Mesodermal cell (in vitro differentiated cells): Measurements from ENCODE around the gene GHSR.

ENCODE experiments used
- H3K27ac ChIP-seq: 2 replicates; pipeline ENCODE4 v1.7.0; 2013; ENCODE audit warnings: mild to moderate bottlenecking, low read depth, low read length, moderate library complexity; ENCODE audit not compliant: severe bottlenecking
- H3K36me3 ChIP-seq: 2 replicates; pipeline ENCODE4 v1.7.1; 2013; ENCODE audit warnings: mild to moderate bottlenecking, low read length, moderate library complexity; ENCODE audit not compliant: control insufficient read depth, insufficient read depth
- H3K4me1 ChIP-seq: one replicate; pipeline ENCODE4 v1.7.1; 2013; ENCODE audit warnings: mild to moderate bottlenecking, low read length; ENCODE audit not compliant: insufficient read depth, control insufficient read depth, poor library complexity, severe bottlenecking
- H3K4me3 ChIP-seq: 2 replicates; pipeline ENCODE4 v1.7.0; 2013; ENCODE audit warnings: low read length, control low read depth, mild to moderate bottlenecking; ENCODE audit not compliant: insufficient read depth, poor library complexity, severe bottlenecking; ENCODE audit errors: extremely low read depth
- H3K9me3 ChIP-seq: 2 replicates; pipeline ENCODE4 v1.7.1; 2013; ENCODE audit warnings: mild to moderate bottlenecking, low read length, moderate library complexity; ENCODE audit not compliant: control insufficient read depth
- WGBS, 2 experiments: methylation state at CpG; one replicate each; pipeline ENCODE4 v1.1.5; 2013; ENCODE audit warnings: missing lambda C conversion rate in 2 of 2; ENCODE audit not compliant: insufficient coverage in 2 of 2; 5-methylcytosine and 5-hydroxymethylcytosine counted together

Gene GHSR

DNA sequence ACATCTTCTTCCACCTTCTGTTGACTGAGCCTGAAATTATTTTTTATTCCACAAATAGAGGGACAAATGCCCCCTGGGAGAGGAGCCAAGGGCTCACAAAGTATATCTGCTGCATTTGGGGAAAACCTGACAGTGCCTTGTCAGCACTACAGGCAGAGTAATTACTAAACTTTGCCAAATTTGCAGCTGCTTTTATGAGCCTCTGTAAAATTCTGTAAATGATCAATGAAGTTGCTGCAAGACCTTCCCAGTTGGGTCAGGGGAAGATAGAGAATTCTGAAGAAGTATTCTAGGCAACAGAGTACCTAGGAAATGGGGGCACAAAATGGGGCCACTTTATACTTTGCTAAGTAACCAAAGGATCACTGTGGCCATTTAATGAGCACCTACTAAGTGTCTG, 10.5 kb downstream of the GHSR start:
- no peak overlapping the region for H3K4me3 ChIP-seq
- no peak overlapping the region for H3K27ac ChIP-seq

DNA sequence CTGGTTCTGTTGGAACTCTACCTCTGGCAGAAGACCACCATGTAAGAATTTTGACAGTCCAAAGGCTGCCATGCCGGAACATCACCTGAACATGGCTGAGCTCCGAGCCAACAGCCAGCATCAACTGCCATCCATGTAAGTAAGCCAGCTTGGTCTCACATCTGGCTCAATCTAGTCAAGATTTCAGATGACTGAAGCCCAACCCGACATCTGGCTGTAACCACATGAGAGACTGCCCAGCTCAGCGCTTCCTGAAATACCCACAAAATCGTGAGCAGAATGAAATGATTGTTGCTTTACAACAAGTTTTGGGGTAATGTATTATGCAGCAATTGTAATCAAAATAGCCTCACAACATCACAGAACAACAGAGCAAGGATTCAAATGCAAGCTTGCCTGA, 32.9 kb downstream of the GHSR start:
- Histone ChIP-seq H3K4me1 (no peaks in the 10 kb centered on the region), H3K27ac (no peak overlapping the region), H3K4me3 (no peak overlapping the region), H3K9me3 (no peaks in the 10 kb centered on the region), H3K36me3 (no peaks in the 10 kb centered on the region)
- 79 to 82% methylated on average over 3 of the region's 5 CpGs for WGBS, 2 experiments

More for the DNA sequence above, 10.5 kb downstream of the GHSR start:
- Histone ChIP-seq H3K4me1 (no peaks in the 10 kb centered on the region), H3K36me3 (no peaks in the 10 kb centered on the region), H3K9me3 (no peaks in the 10 kb centered on the region)

DNA sequence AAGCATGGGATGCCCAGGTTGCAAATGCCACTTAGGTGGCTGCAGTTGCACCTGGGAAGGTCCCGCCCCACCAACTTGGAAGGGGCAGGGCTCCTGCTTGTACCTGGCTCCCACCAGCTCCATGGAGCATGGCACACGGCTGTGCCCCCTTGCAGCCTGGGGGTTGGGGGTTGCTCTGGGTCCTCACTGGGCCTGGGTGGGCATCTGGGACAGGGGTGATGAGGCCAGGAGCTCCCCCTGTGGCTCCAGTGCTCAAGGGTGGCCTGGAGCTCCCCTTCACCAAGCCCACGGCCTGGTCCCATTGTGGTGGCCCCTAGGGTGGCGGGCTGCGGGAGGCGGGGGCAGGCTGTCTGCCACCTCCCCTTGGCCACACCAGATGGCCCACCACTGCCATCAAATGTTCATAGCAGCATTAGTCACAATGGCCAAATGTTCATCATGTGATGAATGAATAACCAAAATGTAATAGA, 36.7 kb downstream of the GHSR start:
- Histone ChIP-seq H3K4me1 (no peaks in the 10 kb centered on the region), H3K36me3 (no peaks in the 10 kb centered on the region), H3K4me3 (no peak overlapping the region), H3K9me3 (no peaks in the 10 kb centered on the region), H3K27ac (no peak overlapping the region)
- 85 to 100% methylated on average over 2 to 4 of the region's 6 CpGs for WGBS, 2 experiments

DNA sequence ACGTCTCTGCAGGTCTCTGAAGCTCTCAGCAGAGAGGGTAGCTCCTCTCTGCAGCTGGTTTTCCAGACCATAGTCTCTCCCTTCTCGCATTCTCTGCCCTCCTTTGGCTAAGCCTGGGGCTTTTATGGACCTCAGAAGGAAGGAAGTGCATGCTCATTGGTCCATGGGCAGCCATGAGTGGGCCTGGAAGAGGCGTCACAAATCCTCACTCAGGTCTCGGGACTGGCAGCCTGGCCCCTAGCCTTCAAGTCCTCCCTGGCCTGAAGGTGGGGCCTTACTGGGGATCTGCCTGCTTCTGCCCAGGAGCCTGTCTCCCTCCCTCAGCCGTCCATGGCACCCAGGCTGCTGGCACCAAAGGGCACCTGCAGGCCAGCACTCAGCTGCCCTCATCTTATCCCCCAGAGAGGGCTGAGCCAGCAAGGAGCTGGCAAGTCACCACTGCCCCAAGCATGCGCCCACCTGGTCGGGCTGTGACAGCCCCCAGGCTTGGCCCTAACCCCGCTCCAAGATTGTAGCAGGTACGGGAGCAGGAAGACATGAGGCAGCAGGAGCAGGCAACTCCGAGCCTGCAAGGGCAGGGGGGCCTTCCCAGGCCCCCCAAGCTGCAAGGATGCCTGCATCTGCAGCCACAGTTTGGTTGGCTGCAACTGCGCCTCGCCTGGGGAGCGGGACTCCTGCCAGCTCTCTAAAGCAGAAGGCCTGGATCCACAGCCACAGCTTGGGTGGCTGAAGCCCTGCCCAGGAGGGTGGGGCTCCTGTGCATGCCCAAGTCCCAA, 37.4 kb downstream of the GHSR start:
- WGBS, 2 experiments: 90 to 94% methylated on average over 12 of the region's 13 CpGs
- H3K9me3 ChIP-seq: no peaks in the 10 kb centered on the region
- no peak overlapping the region for H3K27ac ChIP-seq
- H3K4me1 ChIP-seq: no peaks in the 10 kb centered on the region
- H3K36me3 ChIP-seq: no peaks in the 10 kb centered on the region
- H3K4me3 ChIP-seq: no peak overlapping the region

DNA sequence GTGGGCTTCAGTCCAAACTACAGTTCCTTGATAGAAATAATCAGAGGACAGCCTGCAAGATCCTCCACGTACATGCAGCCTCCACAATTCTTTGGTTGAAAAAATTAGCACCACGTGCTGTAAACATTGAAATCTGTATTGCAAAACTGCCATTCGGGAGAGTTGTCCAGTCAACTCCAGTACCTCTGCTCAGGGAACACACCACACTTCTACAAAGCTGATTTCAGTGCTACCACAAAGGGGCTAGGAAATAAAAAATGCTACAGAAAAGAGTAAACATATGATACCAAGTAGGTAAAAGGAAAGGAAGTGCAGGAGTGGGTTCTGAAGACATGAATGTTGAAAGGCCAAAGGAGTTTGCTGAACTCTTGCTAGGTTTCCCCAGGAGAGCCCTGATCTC, 40.4 kb downstream of the GHSR start:
- Histone ChIP-seq H3K9me3 (no peaks in the 10 kb centered on the region), H3K4me3 (no peak overlapping the region)
- 89 to 100% methylated on average over 2 of the region's 3 CpGs for WGBS, 2 experiments

DNA sequence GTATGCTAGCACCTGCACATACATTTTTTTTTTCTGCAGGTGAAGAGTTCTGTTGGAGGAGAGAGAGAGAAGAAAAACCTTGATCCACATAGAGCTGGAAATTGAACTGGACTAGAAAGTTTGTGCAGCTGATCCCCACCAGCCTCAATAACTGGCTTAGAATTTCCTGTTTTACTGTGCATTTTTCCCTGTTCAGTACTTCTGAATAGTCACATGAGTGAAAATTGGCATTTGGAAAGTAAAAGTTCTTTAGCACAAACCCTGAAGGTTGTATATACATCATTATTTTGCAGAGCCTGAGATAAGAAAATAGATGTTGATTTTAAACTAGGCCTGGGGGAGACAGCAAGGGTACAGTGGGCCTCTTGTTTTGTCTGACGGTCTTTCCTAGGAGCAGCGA, 42.3 kb downstream of the GHSR start:
- H3K27ac ChIP-seq: no peak overlapping the region
- 100% methylated on average over 1 of the region's 2 CpGs; no CpG with 5 or more reads in 1 of the 2 experiments for WGBS, 2 experiments
- H3K9me3 ChIP-seq: no peaks in the 10 kb centered on the region
- H3K36me3 ChIP-seq: peaks cover 19% of the 10 kb centered on the region
- H3K4me1 ChIP-seq: no peaks in the 10 kb centered on the region
- H3K4me3 ChIP-seq: no peak overlapping the region

More for the DNA sequence above, 40.4 kb downstream of the GHSR start:
- Histone ChIP-seq H3K36me3 (peaks cover 2% of the 10 kb centered on the region), H3K4me1 (no peaks in the 10 kb centered on the region), H3K27ac (no peak overlapping the region)

DNA sequence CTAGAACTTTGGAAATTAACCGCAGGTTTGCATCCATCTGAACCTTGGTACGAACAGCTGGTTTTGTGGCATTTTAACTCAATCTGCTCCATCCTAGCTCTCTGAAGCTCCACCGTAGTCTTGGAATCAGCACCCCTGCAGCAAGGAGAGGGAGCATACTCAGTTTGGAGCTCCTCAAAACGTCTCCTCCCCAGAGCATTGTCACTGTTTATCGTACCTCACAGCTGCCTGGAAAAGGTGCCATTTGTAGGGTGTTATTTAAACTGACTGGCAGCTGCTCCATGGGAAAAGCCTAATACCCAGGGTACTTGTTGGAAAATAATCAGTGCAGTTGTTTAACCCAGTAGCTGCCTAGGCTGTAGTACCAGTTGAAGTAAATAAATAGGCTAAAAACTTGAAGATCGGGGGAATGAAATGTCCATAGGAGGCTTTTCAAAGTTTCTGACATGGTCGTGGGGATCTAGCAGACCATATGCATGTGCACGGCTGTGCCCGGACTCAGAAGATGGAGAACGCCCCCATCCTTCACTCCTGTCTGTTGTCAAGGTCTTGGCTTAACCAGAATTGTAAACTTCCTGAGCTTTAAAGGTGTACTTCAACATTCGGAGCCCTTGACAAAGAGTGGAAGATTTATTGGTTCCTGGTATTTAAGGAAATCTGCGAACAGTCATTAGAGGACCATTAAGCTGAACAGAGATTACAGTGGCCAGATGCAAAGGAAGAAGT, 43.9 kb downstream of the GHSR start:
- no peaks in the 10 kb centered on the region for H3K9me3 ChIP-seq
- H3K4me1 ChIP-seq: no peaks in the 10 kb centered on the region
- peaks cover 26% of the 10 kb centered on the region for H3K36me3 ChIP-seq
- no peak overlapping the region for H3K4me3 ChIP-seq
- no peak overlapping the region for H3K27ac ChIP-seq
- 86 to 91% methylated on average over 8 of the region's 12 CpGs for WGBS, 2 experiments

DNA sequence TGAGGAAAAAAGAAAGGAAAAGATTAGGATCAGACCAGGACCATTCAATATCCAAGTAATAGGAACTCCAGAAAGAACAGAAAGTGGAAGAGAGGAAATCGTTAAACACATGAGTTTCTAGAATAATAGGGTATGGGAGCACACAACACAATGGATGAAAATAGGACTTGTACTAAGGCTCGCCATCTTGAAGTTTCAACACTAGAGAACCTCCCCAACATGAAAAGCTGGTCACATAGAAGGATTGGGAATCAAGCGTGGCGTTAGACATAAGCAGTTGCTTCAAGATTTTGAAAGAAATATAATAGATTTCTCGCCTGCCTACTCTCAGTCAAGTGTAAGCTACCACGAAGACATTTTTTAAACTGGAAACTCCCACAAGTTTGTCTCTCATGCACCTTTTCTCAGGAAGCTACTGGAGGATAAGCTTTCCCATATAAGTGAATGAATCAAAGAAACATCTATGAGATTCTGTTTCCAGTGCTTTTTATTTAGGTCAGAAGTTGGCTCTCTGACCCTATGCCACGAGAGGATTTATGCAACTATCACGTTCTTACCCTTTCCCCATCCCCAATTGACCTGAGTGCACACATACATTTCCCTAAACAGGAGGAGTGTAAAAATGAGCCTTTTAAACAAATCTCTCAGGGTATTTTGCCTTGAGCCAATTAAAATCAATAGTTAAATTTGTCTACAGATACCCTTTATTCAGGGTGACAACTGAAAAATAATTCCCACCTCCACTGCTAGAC, 45.2 kb downstream of the GHSR start:
- WGBS, 2 experiments: 80% methylated on average over 3 of the region's 8 CpGs; no CpG with 5 or more reads in 1 of the 2 experiments
- no peak overlapping the region for H3K27ac ChIP-seq
- H3K4me3 ChIP-seq: no peak overlapping the region
- no peaks in the 10 kb centered on the region for H3K4me1 ChIP-seq
- no peaks in the 10 kb centered on the region for H3K9me3 ChIP-seq
- H3K36me3 ChIP-seq: peaks cover 37% of the 10 kb centered on the region

DNA sequence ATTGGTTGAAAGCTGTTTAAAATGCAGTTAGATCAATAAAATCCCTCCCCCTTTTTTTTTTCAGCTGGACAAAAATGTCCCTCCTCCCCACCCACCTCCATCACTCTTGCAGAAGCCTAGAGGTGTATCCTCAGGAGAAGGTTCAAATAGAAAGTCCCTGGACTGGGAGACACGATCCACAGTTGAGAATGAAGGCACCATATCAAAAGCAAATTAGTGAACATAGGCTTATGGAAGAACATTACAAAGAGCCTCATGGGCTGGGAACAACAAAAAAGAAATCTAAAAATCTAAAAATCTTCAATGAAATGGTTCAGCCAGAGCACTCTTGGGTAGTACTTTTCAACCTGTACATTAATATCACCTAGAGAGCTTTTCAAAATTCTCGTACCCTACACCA, 46.2 kb downstream of the GHSR start:
- WGBS, 2 experiments: no CpG with 5 or more reads among the region's 2 CpGs

DNA sequence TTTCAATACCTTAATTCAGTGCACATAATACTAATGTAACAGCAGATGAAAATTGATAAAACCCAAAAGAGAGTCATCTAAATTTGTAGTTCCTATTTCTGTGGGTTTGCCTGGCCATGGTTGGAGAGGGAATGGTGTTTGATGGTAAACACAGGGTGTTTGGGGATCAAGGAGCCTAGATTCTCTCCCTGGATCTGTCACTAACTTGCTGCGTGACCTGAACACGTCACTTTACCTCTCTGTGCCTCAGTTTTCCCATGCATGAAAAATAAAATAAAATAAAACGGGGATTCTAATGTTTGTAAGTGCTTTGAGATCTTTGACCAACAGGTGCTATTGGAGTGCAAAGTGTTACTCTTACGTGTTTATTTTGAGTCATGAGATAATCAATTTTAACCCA, 49.8 kb downstream of the GHSR start:
- 100% methylated on average over 1 of the region's 4 CpGs; no CpG with 5 or more reads in 1 of the 2 experiments for WGBS, 2 experiments
- Histone ChIP-seq H3K9me3 (no peaks in the 10 kb centered on the region), H3K36me3 (peaks cover 73% of the 10 kb centered on the region)

More for the DNA sequence above, 46.2 kb downstream of the GHSR start:
- Histone ChIP-seq H3K9me3 (no peaks in the 10 kb centered on the region), H3K27ac (no peak overlapping the region), H3K4me3 (no peak overlapping the region), H3K36me3 (peaks cover 45% of the 10 kb centered on the region), H3K4me1 (no peaks in the 10 kb centered on the region)

More for the DNA sequence above, 49.8 kb downstream of the GHSR start:
- Histone ChIP-seq H3K4me3 (no peak overlapping the region), H3K4me1 (no peaks in the 10 kb centered on the region), H3K27ac (no peak overlapping the region)
